Measurements from ENCODE around the gene FASN.
A peak's percentile ranks its signal among the peaks of the same experiment; 100 is the strongest.

The FASN gene

GRCh38 chr17:82101301-82101715 is 3.3 kb upstream of the FASN start:
- DNase-seq = no peak

GRCh38 chr17:82100502-82101298 is 2.7 kb upstream of the FASN start:
- no peak for DNase-seq

DNA sequence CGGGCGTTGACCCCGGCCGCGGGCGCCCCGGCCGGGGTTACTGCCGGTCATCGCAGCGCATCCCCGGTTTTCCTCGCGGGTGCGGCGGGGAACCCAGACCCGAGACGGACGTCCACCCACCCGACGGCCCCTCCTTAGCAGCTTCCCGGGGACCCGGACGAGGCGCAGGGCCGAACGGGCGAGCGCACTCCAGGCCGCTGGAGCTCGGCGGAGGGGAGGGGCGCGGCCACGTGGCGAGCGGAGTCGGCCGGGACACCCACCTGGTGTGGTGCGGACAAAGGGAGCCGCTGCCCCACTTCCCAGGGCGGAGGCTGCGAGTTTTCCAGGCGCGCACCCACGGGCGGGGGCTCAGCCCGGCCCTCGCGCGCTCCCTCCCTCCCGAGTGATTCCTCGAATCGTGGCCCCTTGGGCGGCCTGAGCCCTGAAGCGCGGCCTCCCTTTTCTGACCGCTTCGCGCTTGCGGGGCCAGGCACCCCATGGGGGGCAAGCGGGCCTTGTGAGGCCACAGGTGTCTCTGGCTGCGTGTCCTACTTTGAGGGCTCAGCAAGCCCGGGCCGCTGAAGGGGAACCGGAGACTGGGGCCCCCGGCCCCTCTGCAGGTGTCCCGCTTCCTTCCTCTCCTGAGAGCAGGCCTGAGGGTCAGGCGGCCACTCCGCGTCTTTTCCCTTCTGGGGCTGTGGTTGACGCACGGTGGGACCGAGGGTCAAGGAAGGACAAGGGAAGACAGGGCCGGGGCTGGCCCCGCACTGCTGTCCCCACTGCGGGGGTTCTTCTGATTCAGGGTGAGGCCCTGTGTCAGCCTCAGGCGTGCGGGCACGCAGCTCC is 1.1 kb upstream of the FASN start:
- DNase-seq = peak in 1 of 5 donors; percentile 10

DNA sequence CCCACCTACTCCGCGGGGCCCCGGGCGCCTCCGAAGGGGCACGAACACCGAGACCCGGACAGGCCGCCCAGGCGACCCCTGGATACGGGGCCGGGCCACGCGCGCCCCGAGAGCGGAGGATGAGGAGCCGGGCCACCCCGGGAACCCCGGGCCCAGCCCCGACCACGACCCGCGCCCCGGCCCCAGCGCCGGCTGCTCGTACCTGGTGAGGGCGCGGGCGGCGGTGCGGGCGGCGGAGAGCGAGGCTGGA is 192 bp downstream of the FASN start:
- no peak for DNase-seq

GRCh38 chr17:82097184-82097918 is 685 bp downstream of the FASN start:
- DNase-seq = peak in 3 of 5 donors; percentile 14 to 33 (median 24)

- DNase-seq = peak in 1 of 5 donors; percentile 13
Observed at GRCh38 chr17:82096709-82097183, 1.3 kb downstream of the FASN start.

GRCh38 chr17:82095777-82096708 is 2.0 kb downstream of the FASN start:
- peak in 1 of 5 donors; percentile 8 for DNase-seq

DNA sequence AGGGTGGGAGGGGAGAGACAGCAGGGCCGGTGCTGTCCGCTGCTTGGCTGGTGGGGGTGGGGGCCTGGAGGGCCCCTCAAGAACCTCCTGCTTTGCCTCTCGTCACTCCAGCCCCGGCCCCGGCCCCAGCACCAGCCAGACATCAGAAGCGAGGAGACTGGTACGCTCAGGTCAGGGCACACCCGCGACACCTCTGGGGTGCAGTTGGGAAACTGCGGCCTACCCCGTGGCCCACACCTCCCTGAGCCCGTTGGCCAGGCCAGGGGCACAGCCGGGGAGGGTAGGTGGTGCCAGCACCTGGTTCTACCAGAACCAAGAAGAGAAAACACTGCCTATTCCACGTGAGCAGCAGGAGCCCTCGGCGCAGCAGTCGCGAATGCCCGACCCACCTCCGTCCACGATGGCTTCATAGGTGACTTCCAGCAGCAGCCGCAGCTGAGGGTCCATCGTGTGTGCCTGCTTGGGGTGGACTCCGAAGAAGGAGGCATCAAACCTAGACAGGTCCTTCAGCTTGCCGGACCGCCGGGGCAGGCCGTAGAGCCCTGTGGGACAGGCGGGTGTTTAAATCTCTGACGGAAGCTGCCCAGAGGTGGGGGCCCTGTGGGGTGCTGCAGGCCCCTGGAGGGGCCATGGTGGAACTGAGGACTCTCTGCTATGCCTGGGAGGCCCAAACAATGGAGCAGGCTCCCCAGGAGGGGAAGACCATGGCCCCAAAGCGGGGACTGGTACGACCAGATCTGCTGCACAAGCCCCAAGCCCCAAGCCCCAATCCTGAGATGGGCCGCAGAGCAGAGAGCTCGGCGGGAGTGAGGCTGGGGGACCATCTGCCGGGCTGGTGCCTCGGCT is 2.9 kb downstream of the FASN start:
- DNase-seq = peak in 1 of 5 donors; percentile 10

- peak in 1 of 5 donors; percentile 13 for DNase-seq
Observed at GRCh38 chr17:82092995-82093751, 4.9 kb downstream of the FASN start.

DNA sequence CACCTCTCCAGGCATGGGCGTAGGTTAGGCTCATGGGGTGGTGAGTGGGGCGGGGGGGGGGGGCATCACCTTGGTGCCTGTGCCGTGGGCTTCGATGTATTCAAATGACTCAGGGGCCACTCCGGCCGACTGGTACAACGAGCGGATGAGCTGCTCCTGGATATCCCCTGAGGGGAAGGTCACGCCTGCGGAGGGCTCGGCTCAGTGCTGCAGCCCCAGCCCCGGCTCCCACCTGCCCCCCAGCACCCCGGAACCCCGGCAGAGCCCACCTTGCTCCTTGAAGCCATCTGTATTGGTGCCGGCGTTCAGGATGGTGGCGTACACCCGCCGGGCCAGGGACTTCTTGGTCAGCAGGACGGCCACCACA is 5.4 kb downstream of the FASN start:
- no peak for DNase-seq

GRCh38 chr17:82092094-82092586 is 5.9 kb downstream of the FASN start:
- DNase-seq = no peak

GRCh38 chr17:82091264-82092066 is 6.6 kb downstream of the FASN start:
- DNase-seq = peak in 1 of 5 donors; percentile 12

GRCh38 chr17:82090549-82091263 is 7.3 kb downstream of the FASN start:
- peak in 1 of 5 donors; percentile 12 for DNase-seq

- DNase-seq = peak in 1 of 5 donors; percentile 9
Observed at GRCh38 chr17:82089723-82090548, 8.1 kb downstream of the FASN start.

DNA sequence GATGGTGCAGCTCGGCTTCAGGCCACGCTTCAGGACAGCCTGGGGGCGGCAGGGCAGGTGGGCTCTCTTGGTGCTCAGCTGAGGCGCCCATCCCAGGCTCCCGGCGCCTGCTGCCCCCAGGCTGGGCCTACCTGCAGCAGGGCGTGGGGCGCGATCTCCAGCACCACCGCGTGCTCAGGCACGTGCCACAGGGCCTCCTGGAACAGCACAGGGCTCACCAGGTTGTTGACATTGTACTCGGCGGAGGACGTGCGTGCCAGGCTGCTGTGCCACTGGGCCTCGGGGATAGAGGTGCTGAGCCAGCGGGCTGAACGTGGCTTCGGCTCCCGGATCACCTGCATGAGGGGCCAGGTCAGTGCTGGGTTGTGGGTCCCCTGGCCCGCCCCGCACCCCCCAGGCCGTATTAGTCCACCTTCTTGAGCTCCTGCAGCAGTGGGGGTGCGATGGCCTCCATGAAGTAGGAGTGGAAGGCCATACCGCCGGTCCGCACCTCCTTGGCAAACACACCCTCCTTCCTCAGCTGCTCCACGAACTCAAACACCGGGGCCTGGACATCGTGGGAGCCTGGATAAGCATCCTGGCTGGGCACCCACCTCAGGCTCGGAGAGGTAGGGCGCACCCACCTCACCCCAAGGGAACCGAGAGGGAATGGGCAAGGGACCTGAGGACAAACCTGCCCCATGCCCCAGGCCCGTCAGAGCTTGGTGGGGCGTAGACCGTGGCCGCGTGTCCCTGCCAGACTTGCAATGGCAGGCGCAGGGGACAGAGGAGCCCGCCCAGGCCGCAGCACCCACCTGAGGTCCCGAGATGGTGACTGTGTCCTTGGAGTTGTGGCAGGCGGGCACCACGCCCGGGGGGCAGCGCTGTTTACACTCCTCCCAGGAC is 9.0 kb downstream of the FASN start:
- peak in 1 of 5 donors; percentile 12 for DNase-seq
